Measurements from ENCODE around the gene ZDHHC14. TPM values are rescaled to one million over a fixed set of nuclear protein-coding genes. Genes with fewer than 3 reads are reported as not detected.

The ZDHHC14 gene
- total and polyA plus RNA-seq, 2 of the 8 experiments (the other 6 are each of a cell fraction or from before 2014, with no cell fraction given): 2.9 to 5.3 TPM

- ChIA-PET POLR2A (ENCODE audit: partially characterized antibody) (interaction anchor here (0.8 to 4.9 kb wide), 4 partner anchors 9 to 278 kb away, joined by 3 to 29 read pairs (median 4); partner anchors contain the start of gene TMEM242), CTCF (ENCODE audit: partially characterized antibody) (interaction anchor here (1.2 to 7.7 kb wide), 4 partner anchors 8 to 18 kb away, joined by 6 to 73 read pairs (median 13); partner anchors contain the start of gene TMEM242)
- Histone ChIP-seq H3K27ac (ENCODE audit: low read depth, low read length) (no peak overlapping the region), H3K14ac (ENCODE audit: insufficient read length) (no peak overlapping the region), H3K27me3 (replicated peaks in 1 of 4; ENCODE audit: control insufficient read depth in 3 of 4, extremely low read depth in 1 of 4, insufficient read depth in 3 of 4, low read length in 3 of 4) (no peaks in the 10 kb centered on the region; a peak in 2 of 7 replicates), H3K4me1 (replicated peaks in 1 of 4; ENCODE audit: control insufficient read depth in 3 of 4, insufficient read depth in 4 of 4, low read length in 3 of 4) (no peaks in the 10 kb centered on the region), H2BK120ac (replicated peaks; ENCODE audit: low read depth, low read length) (no peak overlapping the region), H3K9me3 (ENCODE audit: insufficient read depth in 2 of 2, low read depth in 1 of 2, low read length in 1 of 2) (no peaks in the 10 kb centered on the region), H3K4me2 (ENCODE audit: insufficient read depth in 1 of 2, low read depth in 2 of 2, low read length in 2 of 2) (no peak overlapping the region), H3K9ac (replicated peaks in 1 of 4; ENCODE audit: extremely low read depth in 1 of 4, low read depth in 3 of 4, low read length in 3 of 4) (no peak overlapping the region), H4K5ac (ENCODE audit: insufficient read length, low read depth, low read length) (no peak overlapping the region), H4K20me1 (replicated peaks in 1 of 2; ENCODE audit: control insufficient read depth in 1 of 2, insufficient read depth in 2 of 2, low read length in 2 of 2) (no peaks in the 10 kb centered on the region), H2BK5ac (ENCODE audit: low read depth, low read length) (no peak overlapping the region), H3K56ac (replicated peaks; ENCODE audit: insufficient read length, low read depth, low read length) (no peak overlapping the region), H3K18ac (ENCODE audit: extremely low read depth, low read length) (no peak overlapping the region), H3K23me2 (ENCODE audit: low read depth, low read length) (no peaks in the 10 kb centered on the region), H2BK12ac (ENCODE audit: low read depth, low read length) (no peak overlapping the region), H3K4ac (replicated peaks; ENCODE audit: insufficient read length, low read depth, low read length) (no peak overlapping the region), H2BK20ac (ENCODE audit: low read length) (no peak overlapping the region), H3K23ac (ENCODE audit: insufficient read length) (no peak overlapping the region), H4K8ac (ENCODE audit: extremely low read depth, insufficient read depth, low read length) (no peak overlapping the region), H3K4me3 (ENCODE audit: extremely low read depth in 1 of 4, insufficient read depth in 2 of 4, low read depth in 3 of 4, low read length in 4 of 4) (no peak overlapping the region), H3K79me2 (ENCODE audit: control insufficient read depth in 1 of 2, insufficient read depth in 2 of 2, low read length in 2 of 2) (no peaks in the 10 kb centered on the region), H2AK5ac (ENCODE audit: low read depth, low read length) (no peak overlapping the region), H4K91ac (replicated peaks; ENCODE audit: insufficient read length, low read length) (no peak overlapping the region), H3K36me3 (ENCODE audit: control insufficient read depth in 2 of 4, insufficient read depth in 4 of 4, low read length in 3 of 4) (no peaks in the 10 kb centered on the region), H2AFZ (ENCODE audit: low read length) (no peak overlapping the region), H2BK15ac (ENCODE audit: low read length) (no peak overlapping the region), H3K79me1 (ENCODE audit: low read depth, low read length) (no peaks in the 10 kb centered on the region)
- DNase-seq (ENCODE audit: low read depth in 1 of 2, low spot score in 2 of 2) (no peak), FAIRE-seq (no peak)
- WGBS, 2 experiments (ENCODE audit: extremely low coverage in 1 of 2, insufficient coverage in 1 of 2, insufficient read length in 1 of 2, insufficient replicate concordance in 2 of 2, low coverage in 1 of 2, low lambda C conversion rate in 2 of 2, missing lambda C conversion rate in 1 of 2): 82% methylated on average over 7 of the region's 7 CpGs; no CpG with 5 or more reads in 1 of the 2 experiments
- TF ChIP-seq ATF2 (IDR thresholded peaks at IDR 0.05; ENCODE audit: low read length): no peak
- no peak for TF ChIP-seq TEAD4 (IDR thresholded peaks at IDR 0.05; ENCODE audit: low read depth, low read length)
Observed at GRCh38 chr6:157332813-157333212, 48.2 kb upstream of the ZDHHC14 start.
